ENCODE results near the gene GALNS.
"Not testable (repeated sequence)": the region's sequence is repeated elsewhere in the genome, so short reads cannot be mapped to it uniquely, and the experiment has no call there.

The GALNS gene

GRCh38 chr16:88784074-88784855 lies 72.5 kb downstream of the GALNS start:
- DNase-seq (ENCODE audit: low read depth in 2 of 2) = peak in 1 of 2 donors; percentile 38

- no peak for DNase-seq (ENCODE audit: low read depth in 2 of 2)
These were observed 73.2 kb downstream of the GALNS start for GRCh38 chr16:88783391-88784073.

GRCh38 chr16:88782454-88783390 lies 74.0 kb downstream of the GALNS start:
- DNase-seq (ENCODE audit: low read depth in 2 of 2) = peak; percentile 60 to 70

- DNase-seq (ENCODE audit: low read depth in 2 of 2) = peak; percentile 67 to 73
These were observed 75.3 kb downstream of the GALNS start for GRCh38 chr16:88781140-88782077.

GRCh38 chr16:88780142-88781062 lies 76.3 kb downstream of the GALNS start:
- no peak for DNase-seq (ENCODE audit: low read depth in 2 of 2)

- DNase-seq (ENCODE audit: low read depth in 2 of 2) = no peak
These were observed 77.2 kb downstream of the GALNS start for GRCh38 chr16:88779406-88780141.

GRCh38 chr16:88778541-88779065 lies 78.1 kb downstream of the GALNS start:
- DNase-seq (ENCODE audit: low read depth in 2 of 2) = no peak

- DNase-seq (ENCODE audit: low read depth in 2 of 2) = no peak
These were observed 78.5 kb downstream of the GALNS start for GRCh38 chr16:88778271-88778525.

- no peak for DNase-seq (ENCODE audit: low read depth in 2 of 2)
These were observed 79.1 kb downstream of the GALNS start for GRCh38 chr16:88777471-88778270.

GRCh38 chr16:88775825-88776224 lies 80.9 kb downstream of the GALNS start:
- DNase-seq (ENCODE audit: low read depth in 2 of 2) = no peak

GRCh38 chr16:88774544-88775393 lies 82.0 kb downstream of the GALNS start:
- DNase-seq (ENCODE audit: low read depth in 2 of 2) = no peak

GRCh38 chr16:88773812-88774291 lies 82.9 kb downstream of the GALNS start:
- DNase-seq (ENCODE audit: low read depth in 2 of 2) = no peak

- DNase-seq (ENCODE audit: low read depth in 2 of 2) = no peak
These were observed 83.6 kb downstream of the GALNS start for GRCh38 chr16:88772871-88773811.

GRCh38 chr16:88771781-88772180 lies 85.0 kb downstream of the GALNS start:
- DNase-seq (ENCODE audit: low read depth in 2 of 2) = not testable (repeated sequence)

GRCh38 chr16:88771294-88771772 lies 85.4 kb downstream of the GALNS start:
- DNase-seq (ENCODE audit: low read depth in 2 of 2) = no peak

Data from stimulated activated CD8-positive, alpha-beta memory T cell treated with anti-CD3 and anti-CD28 coated beads, Interleukin-7, amount 100 ng/mL, for 4 hours (primary cell).